Measurements from ENCODE around the gene HCN4. TPM values are rescaled to one million over a fixed set of nuclear protein-coding genes. Genes with fewer than 3 reads are reported as not detected.

The HCN4 gene
- total RNA-seq, 4 donors from 2014 or later, result 0.75 TPM; not detected in 3

DNA sequence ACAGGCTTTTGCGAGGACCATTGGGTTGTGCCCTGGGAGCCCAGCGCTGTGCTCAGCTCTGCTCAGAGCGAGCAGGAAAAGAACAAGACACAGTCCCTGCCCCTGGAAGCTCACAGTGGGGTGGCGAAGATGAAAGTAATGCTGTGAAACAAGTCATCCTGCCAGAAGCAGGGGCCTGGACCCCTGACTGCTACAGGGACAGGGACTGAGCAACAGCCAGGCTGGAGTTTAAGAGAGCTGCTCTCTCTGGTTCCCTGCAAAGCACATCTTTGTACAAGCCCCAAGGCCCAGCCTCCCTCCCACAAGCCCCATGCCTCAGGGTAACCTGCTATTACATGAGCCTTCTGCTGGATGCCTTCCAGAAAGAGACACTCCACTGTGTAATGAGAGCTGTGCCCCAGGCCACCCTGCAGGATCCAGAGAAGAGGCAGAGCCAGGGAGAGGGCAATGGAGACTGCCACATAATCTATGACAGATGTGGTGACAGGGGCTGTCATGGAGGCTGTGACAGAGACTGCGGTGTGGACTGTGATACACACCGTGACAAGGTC is 7.1 kb upstream of the HCN4 start:
- TF ChIP-seq CTCF (IDR thresholded peaks at IDR 0.05; ENCODE audit: low read depth), result no peak

DNA sequence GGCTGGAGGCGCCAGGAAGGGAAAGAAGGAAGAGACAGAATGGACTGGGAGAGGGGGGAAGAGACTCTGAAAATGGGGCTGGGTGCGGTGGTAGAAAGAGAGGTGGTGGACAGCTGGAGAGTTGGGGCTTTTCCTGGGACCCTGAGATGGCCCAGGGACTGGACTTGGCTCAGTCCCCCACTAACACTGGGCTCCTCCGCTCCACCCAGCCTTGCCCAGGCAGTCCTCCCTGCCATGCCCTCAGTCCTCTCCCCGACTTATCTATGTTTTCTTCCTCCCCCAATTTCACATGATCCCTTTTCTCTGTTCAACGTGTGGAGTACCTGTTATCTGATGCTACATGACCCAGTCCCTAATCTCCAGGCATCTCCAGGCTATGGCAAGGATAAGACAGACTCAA is 6.3 kb upstream of the HCN4 start:
- no peak for TF ChIP-seq CTCF (IDR thresholded peaks at IDR 0.05; ENCODE audit: low read depth)

DNA sequence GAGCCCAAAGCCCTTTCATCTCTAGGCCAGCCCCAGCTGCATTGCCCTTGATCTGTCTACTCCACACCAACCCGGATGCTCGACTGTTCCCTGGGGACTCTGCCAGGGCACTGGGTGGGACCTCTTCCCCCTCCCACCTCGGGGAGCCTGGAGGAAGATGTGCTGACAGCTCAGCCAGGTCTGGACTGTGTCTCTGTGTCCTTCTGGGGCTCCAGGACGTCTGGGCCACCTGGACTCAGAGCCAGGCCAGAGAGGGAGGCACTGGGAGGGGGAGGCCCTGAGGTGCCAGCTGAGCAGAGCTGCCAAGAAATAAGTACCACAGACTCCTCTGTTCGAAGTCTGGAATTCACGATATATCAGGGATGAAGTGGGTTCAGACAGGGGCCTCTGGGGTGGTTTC is 5.8 kb upstream of the HCN4 start:
- no peak for TF ChIP-seq CTCF (IDR thresholded peaks at IDR 0.05; ENCODE audit: low read depth)

DNA sequence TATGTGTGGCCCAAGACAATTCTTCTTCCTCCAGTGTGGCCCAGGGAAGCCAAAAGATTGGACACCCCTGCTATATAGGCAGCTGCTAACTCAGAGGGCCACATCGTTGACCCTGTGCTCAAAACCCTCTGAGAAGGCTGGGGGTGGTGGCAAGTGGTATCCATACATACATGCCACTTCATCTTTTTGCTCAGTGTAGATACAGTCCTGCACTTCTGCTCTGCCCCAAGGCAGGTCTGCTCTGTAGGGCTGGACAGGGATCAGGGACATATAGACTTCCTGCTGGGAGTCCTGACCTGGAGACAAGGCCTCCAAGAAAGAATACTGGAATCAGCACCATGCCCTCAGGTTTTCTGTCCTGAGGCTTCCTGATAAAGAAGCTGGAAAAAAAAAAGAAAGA is 4.5 kb upstream of the HCN4 start:
- no peak for TF ChIP-seq CTCF (IDR thresholded peaks at IDR 0.05; ENCODE audit: low read depth)

DNA sequence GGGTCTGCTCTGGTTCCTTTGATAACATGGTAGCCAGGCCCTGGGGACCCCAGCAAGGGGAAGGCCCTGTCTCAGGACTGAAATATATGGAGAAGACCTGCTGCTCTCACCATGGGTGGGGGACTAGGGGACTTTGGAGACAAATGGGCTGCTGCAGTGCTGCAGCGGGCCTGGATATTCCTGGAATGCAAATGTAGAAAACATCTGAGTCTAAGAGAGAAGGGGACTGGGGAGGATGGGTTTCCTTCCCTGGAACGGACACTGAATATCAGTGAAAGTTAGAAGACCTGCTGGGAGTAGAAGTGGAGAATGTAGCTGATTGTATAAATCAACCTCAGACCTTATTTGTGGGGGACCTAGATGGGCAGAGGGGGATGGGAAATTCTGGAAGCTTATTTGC is 3.1 kb upstream of the HCN4 start:
- TF ChIP-seq CTCF (IDR thresholded peaks at IDR 0.05; ENCODE audit: low read depth), result no peak

- TF ChIP-seq CTCF (IDR thresholded peaks at IDR 0.05; ENCODE audit: low read depth), result no peak
Measured at GRCh38 chr15:73370151-73370550, 1.4 kb upstream of the HCN4 start.

- TF ChIP-seq CTCF (IDR thresholded peaks at IDR 0.05; ENCODE audit: low read depth), result no peak
Measured at GRCh38 chr15:73369154-73369694, 466 bp upstream of the HCN4 start.

Data from subcutaneous adipose tissue (tissue), 4 donors.